GM18511 (cell line): ENCODE measurements around the gene PRSS16.

ENCODE experiments used
- ATAC-seq: cut with Tn5 transposase; IDR thresholded peaks from one replicate; pipeline ENCODE4 v1.9.1; 2021; ENCODE audit warnings: mild to moderate bottlenecking, moderate library complexity; ENCODE audit not compliant: unreplicated experiment

The PRSS16 gene

GRCh38 chr6:27283279-27283678 lies 35.8 kb downstream of the PRSS16 start:
- no peak for ATAC-seq

- no peak for ATAC-seq
These were observed 38.6 kb downstream of the PRSS16 start for GRCh38 chr6:27286141-27286540.

- ATAC-seq = no peak
These were observed 40.2 kb downstream of the PRSS16 start for GRCh38 chr6:27287751-27288135.

GRCh38 chr6:27288136-27289044 lies 40.9 kb downstream of the PRSS16 start:
- ATAC-seq = no peak

- ATAC-seq = no peak
These were observed 42.8 kb downstream of the PRSS16 start for GRCh38 chr6:27290065-27290849.

GRCh38 chr6:27290850-27291208 lies 43.3 kb downstream of the PRSS16 start:
- ATAC-seq = no peak

GRCh38 chr6:27293436-27294098 lies 46.1 kb downstream of the PRSS16 start:
- ATAC-seq = no peak

- no peak for ATAC-seq
These were observed 46.9 kb downstream of the PRSS16 start for GRCh38 chr6:27294409-27294808.

- no peak for ATAC-seq
These were observed 48.0 kb downstream of the PRSS16 start for GRCh38 chr6:27295301-27296079.

GRCh38 chr6:27296106-27296783 lies 48.7 kb downstream of the PRSS16 start:
- ATAC-seq = no peak

GRCh38 chr6:27297484-27297856 lies 50.0 kb downstream of the PRSS16 start:
- ATAC-seq = no peak

- no peak for ATAC-seq
These were observed 50.6 kb downstream of the PRSS16 start for GRCh38 chr6:27297857-27298730.

- ATAC-seq = no peak
These were observed 56.2 kb downstream of the PRSS16 start for GRCh38 chr6:27303613-27304272.
